K562 (cell line): ENCODE measurements around the gene GZF1.

Experiments used
- CTCF ChIP-seq, 3 experiments: IDR thresholded peaks in 2 of 3; conservative IDR thresholded peaks in 1 of 3; 2 replicates each; pipeline ENCODE4 v1.5.1; 2011 to 2012; ENCODE audit warnings: low read length in 3 of 3, mild to moderate bottlenecking in 3 of 3, control low read depth in 2 of 3, improper control_type of control experiment in 1 of 3, inconsistent platforms in 1 of 3, low read depth in 1 of 3, mixed read lengths in 1 of 3, moderate library complexity in 1 of 3; ENCODE audit not compliant: insufficient read depth in 2 of 3
- FOXJ3 ChIP-seq: sonication (generic); formaldehyde crosslinking; IDR thresholded peaks from 2 replicates; pipeline ENCODE4 v1.4.0; 2020; ENCODE audit warnings: mild to moderate bottlenecking, missing genetic modification reagents
- JUN ChIP-seq, 2 experiments: sonication (generic) in 1 of 2; formaldehyde crosslinking in 1 of 2; IDR thresholded peaks; 2 replicates each; pipeline versions ENCODE4 v1.6.1 to v1.8.0; 2012 to 2022; ENCODE audit warnings: borderline replicate concordance in 2 of 2, mild to moderate bottlenecking in 2 of 2, improper control_type of control experiment in 1 of 2, low read depth in 1 of 2, low read length in 1 of 2, missing genetic modification reagents in 1 of 2
- MAFF ChIP-seq: IDR thresholded peaks from 2 replicates; pipeline ENCODE4 v1.6.1; 2012; ENCODE audit warnings: low read length, improper control_type of control experiment
- MAZ ChIP-seq, 2 experiments: fragments of 450-650 bp in 1 of 2; sonication (generic) in 1 of 2; formaldehyde crosslinking; IDR thresholded peaks in 1 of 2; conservative IDR thresholded peaks in 1 of 2; 2 replicates each; pipeline versions ENCODE4 v1.4.0 to v1.5.0; 2020; ENCODE audit warnings: mild to moderate bottlenecking in 1 of 2, missing genetic modification reagents in 1 of 2
- MNT ChIP-seq, 2 experiments: fragments of 450-650 bp; conservative IDR thresholded peaks; 2 replicates each; pipeline ENCODE4 v1.6.1; 2017; ENCODE audit warnings: mild to moderate bottlenecking in 2 of 2, moderate library complexity in 2 of 2
- POLR2AphosphoS5 ChIP-seq: IDR thresholded peaks from 2 replicates; pipeline ENCODE4 v1.6.1; 2011; ENCODE audit warnings: mild to moderate bottlenecking, low read depth, low read length, moderate library complexity; ENCODE audit not compliant: control insufficient read depth, insufficient read depth
- RAD21 ChIP-seq, 2 experiments: fragments of 250-450 bp in 1 of 2; fragments of 450-650 bp in 1 of 2; sonication (Bioruptor Pico) in 1 of 2; formaldehyde crosslinking in 1 of 2; IDR thresholded peaks in 1 of 2; conservative IDR thresholded peaks in 1 of 2; 2 replicates each; pipeline versions ENCODE4 v1.4.0 to v1.8.0; 2020 to 2022; ENCODE audit warnings: mild to moderate bottlenecking in 2 of 2, moderate library complexity in 1 of 2
- RBM22 ChIP-seq: fragments of 200-400 bp; formaldehyde crosslinking; IDR thresholded peaks from 2 replicates; pipeline ENCODE4 v1.6.1; 2018; ENCODE audit warnings: low read length, low read depth; ENCODE audit not compliant: poor library complexity, severe bottlenecking
- USF2 ChIP-seq: sonication (generic); formaldehyde crosslinking; IDR thresholded peaks from 2 replicates; pipeline ENCODE4 v1.5.0; 2020; ENCODE audit warnings: missing genetic modification reagents

- TF ChIP-seq MAFF (no peak), USF2 (CRISPR knock-in tag) (no peak), MNT (conservative IDR thresholded peaks at IDR 0.05) (no peak), RAD21 (CRISPR knock-in tag; conservative IDR thresholded peaks at IDR 0.05 in 1 of 2, IDR thresholded peaks at IDR 0.05 in 1 of 2) (no peak), POLR2AphosphoS5 (no peak), MAZ (CRISPR knock-in tag; conservative IDR thresholded peaks at IDR 0.05 in 1 of 2, IDR thresholded peaks at IDR 0.05 in 1 of 2) (no peak), JUN (IDR thresholded peaks at IDR 0.05; ENCODE audit: borderline replicate concordance, low read depth, low read length) (no peak), JUN (CRISPR knock-in tag; IDR thresholded peaks at IDR 0.05; ENCODE audit: borderline replicate concordance) (no peak), CTCF (IDR thresholded peaks at IDR 0.05 in 2 of 3, conservative IDR thresholded peaks at IDR 0.05 in 1 of 3; ENCODE audit: insufficient read depth in 2 of 3, low read depth in 1 of 3, low read length in 3 of 3) (no peak), FOXJ3 (CRISPR knock-in tag) (no peak), RBM22 (no peak)
Measured at GRCh38 chr20:23343590-23343989, 18.4 kb upstream of the GZF1 start.
